Measurements from ENCODE around the gene EEPD1.
"Not testable (repeated sequence)": the region's sequence is repeated elsewhere in the genome, so short reads cannot be mapped to it uniquely, and the experiment has no call there.

Gene EEPD1

GRCh38 chr7:36152756-36153570, at the start of gene EEPD1:
Gene EEPD1, plus strand, starts transcription at chr7:36153254. Its CDS starts 1,071 bp downstream, at chr7:36154325.
- peak; percentile 98 for DNase-seq (ENCODE audit: low read depth)

- no peak for DNase-seq (ENCODE audit: low read depth)
These were observed 49.1 kb upstream of the EEPD1 start for GRCh38 chr7:36103837-36104561.

GRCh38 chr7:36106972-36107908, 45.8 kb upstream of the EEPD1 start:
- not testable (repeated sequence) for DNase-seq (ENCODE audit: low read depth)

GRCh38 chr7:36107926-36108631, 45.0 kb upstream of the EEPD1 start:
- DNase-seq (ENCODE audit: low read depth): no peak

GRCh38 chr7:36109013-36109627, 43.9 kb upstream of the EEPD1 start:
- no peak for DNase-seq (ENCODE audit: low read depth)

GRCh38 chr7:36110584-36110983, 42.5 kb upstream of the EEPD1 start:
- DNase-seq (ENCODE audit: low read depth): no peak

- no peak for DNase-seq (ENCODE audit: low read depth)
These were observed 40.1 kb upstream of the EEPD1 start for GRCh38 chr7:36112969-36113368.

- DNase-seq (ENCODE audit: low read depth): no peak
These were observed 38.7 kb upstream of the EEPD1 start for GRCh38 chr7:36114355-36114754.

- peak; percentile 90 for DNase-seq (ENCODE audit: low read depth)
These were observed 37.4 kb upstream of the EEPD1 start for GRCh38 chr7:36115448-36116321.

GRCh38 chr7:36116347-36117202, 36.5 kb upstream of the EEPD1 start:
- no peak for DNase-seq (ENCODE audit: low read depth)

GRCh38 chr7:36117203-36117840, 35.7 kb upstream of the EEPD1 start:
- DNase-seq (ENCODE audit: low read depth): peak; percentile 32

- no peak for DNase-seq (ENCODE audit: low read depth)
These were observed 34.7 kb upstream of the EEPD1 start for GRCh38 chr7:36118344-36118743.

- DNase-seq (ENCODE audit: low read depth): peak; percentile 98
These were observed 33.9 kb upstream of the EEPD1 start for GRCh38 chr7:36119005-36119706.

- DNase-seq (ENCODE audit: low read depth): not testable (repeated sequence)
These were observed 32.9 kb upstream of the EEPD1 start for GRCh38 chr7:36119983-36120646.

GRCh38 chr7:36125630-36126029, 27.4 kb upstream of the EEPD1 start:
- DNase-seq (ENCODE audit: low read depth): not testable (repeated sequence)

GRCh38 chr7:36127075-36127740, 25.8 kb upstream of the EEPD1 start:
- no peak for DNase-seq (ENCODE audit: low read depth)
